ENCODE data around the gene SPDEF.

SPDEF gene

GRCh38 chr6:34540841-34541240, 15.3 kb downstream of the SPDEF start:
- no peak for DNase-seq

GRCh38 chr6:34540222-34540621, 15.9 kb downstream of the SPDEF start:
- DNase-seq = no peak

GRCh38 chr6:34539181-34539580, 16.9 kb downstream of the SPDEF start:
- no peak for DNase-seq

GRCh38 chr6:34538581-34538980, 17.5 kb downstream of the SPDEF start:
- DNase-seq = no peak

GRCh38 chr6:34537922-34538550, 18.1 kb downstream of the SPDEF start:
- no peak for DNase-seq

GRCh38 chr6:34536959-34537848, 18.9 kb downstream of the SPDEF start:
- DNase-seq = no peak

GRCh38 chr6:34536251-34536958, 19.7 kb downstream of the SPDEF start:
- no peak for DNase-seq

GRCh38 chr6:34535646-34536045, 20.5 kb downstream of the SPDEF start:
- no peak for DNase-seq

GRCh38 chr6:34535199-34535598, 20.9 kb downstream of the SPDEF start:
- no peak for DNase-seq

- no peak for DNase-seq
Measured at GRCh38 chr6:34534656-34535055, 21.5 kb downstream of the SPDEF start.

- DNase-seq = no peak
Measured at GRCh38 chr6:34534146-34534545, 22.0 kb downstream of the SPDEF start.

- no peak for DNase-seq
Measured at GRCh38 chr6:34532230-34532629, 23.9 kb downstream of the SPDEF start.

GRCh38 chr6:34531580-34532201, 24.4 kb downstream of the SPDEF start:
- DNase-seq = peak; percentile 12

GRCh38 chr6:34530753-34531365, 25.3 kb downstream of the SPDEF start:
- no peak for DNase-seq

- no peak for DNase-seq
Measured at GRCh38 chr6:34529665-34530327, 26.3 kb downstream of the SPDEF start.

GRCh38 chr6:34528996-34529664, 27.0 kb downstream of the SPDEF start:
- DNase-seq = no peak

GRCh38 chr6:34527751-34528670, 28.1 kb downstream of the SPDEF start:
- DNase-seq = no peak

GRCh38 chr6:34526992-34527728, 29.0 kb downstream of the SPDEF start:
- peak; percentile 96 for DNase-seq

- DNase-seq = no peak
Measured at GRCh38 chr6:34526241-34526972, 29.7 kb downstream of the SPDEF start.

Measured in activated CD4-positive, alpha-beta T cell treated with anti-CD3 and anti-CD28 coated beads, Interleukin-2, amount 50 U/mL, for 16 hours (primary cell).